WTC11 (cell line): ENCODE data around the gene PRKCZ. TPM values are rescaled to one million over a fixed set of nuclear protein-coding genes. Genes with fewer than 3 reads are reported as not detected.
"Not testable (repeated sequence)": the region's sequence is repeated elsewhere in the genome, so short reads cannot be mapped to it uniquely, and the experiment has no call there.

Experiments
- ATAC-seq: fragments of 200-7000 bp; cut with Tn5 transposase; 2 replicates; pipeline ENCODE4 v1.10.0; 2021; ENCODE audit warnings: mild to moderate bottlenecking, moderate library complexity
- CTCF ChIA-PET: fragments of 300-600 bp; sonication (Branson Sonifier 250); formaldehyde crosslinking; loops from one replicate; lab custom pipeline; 2021; ENCODE audit warnings: antibody characterized with exemption; lab: Charles Lee
- POLR2A ChIA-PET: fragments of 350-600 bp; sonication (Branson Sonifier 250); formaldehyde crosslinking; loops from one replicate; lab custom pipeline; 2021; ENCODE audit warnings: antibody characterized with exemption; lab: Charles Lee
- DNase-seq: peaks from one replicate; pipeline ENCODE4 v3.0.0; 2021; ENCODE audit warnings: low spot score
- H3K27ac Mint-ChIP-seq: 2 replicates; pipeline ENCODE4 v1.8.0; 2021; ENCODE audit warnings: mixed read lengths
- H3K27me3 Mint-ChIP-seq: 2 replicates; pipeline ENCODE4 v1.8.0; 2021; ENCODE audit warnings: low read depth, mild to moderate bottlenecking, moderate library complexity, mixed read lengths
- H3K36me3 Mint-ChIP-seq: 2 replicates; pipeline ENCODE4 v1.8.0; 2021; ENCODE audit warnings: mixed read lengths
- H3K4me1 Mint-ChIP-seq: 2 replicates; pipeline ENCODE4 v1.8.0; 2022; ENCODE audit warnings: mixed read lengths
- H3K4me3 Mint-ChIP-seq: 2 replicates; pipeline ENCODE4 v1.8.0; 2021; ENCODE audit warnings: mild to moderate bottlenecking, moderate library complexity, mixed read lengths
- H3K9me3 Mint-ChIP-seq: 2 replicates; pipeline ENCODE4 v1.8.0; 2021; ENCODE audit warnings: mixed read lengths
- FOXJ3 ChIP-seq: sonication (generic); formaldehyde crosslinking; IDR thresholded peaks from 2 replicates; pipeline ENCODE4 v1.9.0; 2021; ENCODE audit warnings: missing genetic modification reagents, mild to moderate bottlenecking, borderline replicate concordance
- FOXK1 ChIP-seq: sonication (generic); formaldehyde crosslinking; IDR thresholded peaks from 2 replicates; pipeline ENCODE4 v1.8.0; 2022; ENCODE audit warnings: mild to moderate bottlenecking, moderate library complexity, missing genetic modification reagents
- FOXP1 ChIP-seq: sonication (generic); formaldehyde crosslinking; IDR thresholded peaks from 2 replicates; pipeline ENCODE4 v1.8.0; 2022; ENCODE audit warnings: missing genetic modification reagents, mild to moderate bottlenecking, moderate library complexity, borderline replicate concordance
- GABPB1 ChIP-seq: sonication (generic); formaldehyde crosslinking; IDR thresholded peaks from 2 replicates; pipeline ENCODE4 v1.8.1; 2023; ENCODE audit warnings: mild to moderate bottlenecking, missing genetic modification reagents
- MYBL2 ChIP-seq: sonication (generic); formaldehyde crosslinking; IDR thresholded peaks from 2 replicates; pipeline ENCODE4 v1.8.1; 2023; ENCODE audit warnings: mild to moderate bottlenecking, moderate library complexity, missing genetic modification reagents
- NFYB ChIP-seq: sonication (generic); formaldehyde crosslinking; conservative IDR thresholded peaks from 2 replicates; pipeline ENCODE4 v1.8.0; 2022; ENCODE audit warnings: low read depth, missing genetic modification reagents
- NR1H2 ChIP-seq: sonication (generic); formaldehyde crosslinking; IDR thresholded peaks from 2 replicates; pipeline ENCODE4 v1.9.0; 2021; ENCODE audit warnings: mild to moderate bottlenecking, moderate library complexity, missing genetic modification reagents
- SOX15 ChIP-seq: fragments of 250-450 bp; sonication (Bioruptor Pico); IDR thresholded peaks from 2 replicates; pipeline ENCODE4 v1.9.0; 2021; ENCODE audit warnings: mild to moderate bottlenecking
- TEAD4 ChIP-seq: sonication (generic); formaldehyde crosslinking; IDR thresholded peaks from 2 replicates; pipeline ENCODE4 v1.8.0; 2022; ENCODE audit warnings: mild to moderate bottlenecking, missing genetic modification reagents
- ZNF219 ChIP-seq: sonication (generic); formaldehyde crosslinking; IDR thresholded peaks from 2 replicates; pipeline ENCODE4 v1.8.0; 2023; ENCODE audit warnings: missing genetic modification reagents, mild to moderate bottlenecking, borderline replicate concordance
- ZNF263 ChIP-seq: sonication (generic); formaldehyde crosslinking; IDR thresholded peaks from 2 replicates; pipeline ENCODE4 v1.8.1; 2022; ENCODE audit warnings: low read depth, mild to moderate bottlenecking, moderate library complexity, missing genetic modification reagents
- ZNF396 ChIP-seq: fragments of 250-450 bp; sonication (Bioruptor Pico); IDR thresholded peaks from 2 replicates; pipeline ENCODE4 v1.8.0; 2021; ENCODE audit warnings: mild to moderate bottlenecking, moderate library complexity, borderline replicate concordance
- total RNA-seq: library from RNA; stranded (reverse); gene quantifications from 3 replicates; pipeline ENCODE4 v1.2.3, GENCODE V29; 2021
- TF ChIP-seq, protein P1 (sequence below): sonication (generic); formaldehyde crosslinking; IDR thresholded peaks from 2 replicates; pipeline ENCODE4 v1.8.1; 2022; ENCODE audit warnings: mild to moderate bottlenecking, moderate library complexity, missing genetic modification reagents
- TF ChIP-seq, protein P2 (sequence below): fragments of 250-450 bp; sonication (Bioruptor Pico); IDR thresholded peaks from 2 replicates; pipeline ENCODE4 v1.9.0; 2021; ENCODE audit warnings: mild to moderate bottlenecking, borderline replicate concordance
- TF ChIP-seq, protein P3 (sequence below): sonication (generic); formaldehyde crosslinking; IDR thresholded peaks from 2 replicates; pipeline ENCODE4 v1.8.1; 2022; ENCODE audit warnings: mild to moderate bottlenecking, missing genetic modification reagents, moderate library complexity, borderline replicate concordance

The PRKCZ gene
- total RNA-seq, 1 experiment from 2014 or later: 52.5 TPM

DNA sequence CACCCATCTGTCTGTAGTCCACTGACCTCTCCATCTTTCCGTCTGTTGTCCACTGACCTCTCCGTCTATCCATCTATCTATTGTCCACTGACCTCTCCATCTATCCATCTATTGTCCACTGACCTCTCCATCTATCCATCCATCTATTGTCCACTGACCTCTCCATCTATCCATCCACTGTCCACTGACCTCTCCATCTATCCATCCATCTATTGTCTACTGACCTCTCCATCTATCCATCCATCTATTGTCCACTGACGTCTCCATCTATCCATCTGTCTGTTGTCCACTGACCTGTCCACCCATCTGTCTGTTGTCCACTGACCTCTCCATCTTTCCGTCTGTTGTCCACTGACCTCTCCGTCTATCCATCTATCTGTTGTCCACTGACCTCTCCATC is 97.7 kb downstream of the PRKCZ start:
- H3K27me3 Mint-ChIP-seq, H3K4me1 Mint-ChIP-seq, H3K4me3 Mint-ChIP-seq, H3K9me3 Mint-ChIP-seq, ATAC-seq, H3K27ac Mint-ChIP-seq, DNase-seq, POLR2A ChIA-PET, CTCF ChIA-PET: not testable (repeated sequence)
- peaks cover 12% of the 10 kb centered on the region for H3K36me3 Mint-ChIP-seq

DNA sequence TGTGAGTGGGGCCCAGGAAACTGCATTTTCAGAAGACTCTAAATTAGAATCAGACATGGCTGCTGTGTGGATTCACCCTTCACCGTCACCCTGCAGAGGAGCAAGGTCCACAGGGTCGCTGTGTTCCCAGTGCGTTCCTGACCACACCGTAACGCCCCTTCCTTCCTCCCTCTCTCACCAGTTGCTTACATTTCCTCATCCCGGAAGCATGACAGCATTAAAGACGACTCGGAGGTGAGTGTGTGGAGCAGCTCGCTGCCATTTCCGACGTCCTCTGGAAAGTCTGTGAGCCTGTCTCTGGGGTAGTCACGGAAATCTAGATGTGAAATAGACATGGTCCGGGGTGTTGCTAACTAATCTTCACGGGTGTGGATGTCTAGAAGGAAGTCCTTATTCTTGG is 98.5 kb downstream of the PRKCZ start:
- no peak for TF ChIP-seq NR1H2 (CRISPR knock-in tag)
- TF ChIP-seq, protein P1, sequence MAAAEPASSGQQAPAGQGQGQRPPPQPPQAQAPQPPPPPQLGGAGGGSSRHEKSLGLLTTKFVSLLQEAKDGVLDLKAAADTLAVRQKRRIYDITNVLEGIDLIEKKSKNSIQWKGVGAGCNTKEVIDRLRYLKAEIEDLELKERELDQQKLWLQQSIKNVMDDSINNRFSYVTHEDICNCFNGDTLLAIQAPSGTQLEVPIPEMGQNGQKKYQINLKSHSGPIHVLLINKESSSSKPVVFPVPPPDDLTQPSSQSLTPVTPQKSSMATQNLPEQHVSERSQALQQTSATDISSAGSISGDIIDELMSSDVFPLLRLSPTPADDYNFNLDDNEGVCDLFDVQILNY (CRISPR knock-in tag): no peak
- no peak for TF ChIP-seq ZNF219 (CRISPR knock-in tag)
- TF ChIP-seq GABPB1: no peak
- TF ChIP-seq ZNF396: no peak
- TF ChIP-seq FOXJ3 (CRISPR knock-in tag): no peak
- TF ChIP-seq ZNF263 (CRISPR knock-in tag): no peak
- TF ChIP-seq, protein P2, sequence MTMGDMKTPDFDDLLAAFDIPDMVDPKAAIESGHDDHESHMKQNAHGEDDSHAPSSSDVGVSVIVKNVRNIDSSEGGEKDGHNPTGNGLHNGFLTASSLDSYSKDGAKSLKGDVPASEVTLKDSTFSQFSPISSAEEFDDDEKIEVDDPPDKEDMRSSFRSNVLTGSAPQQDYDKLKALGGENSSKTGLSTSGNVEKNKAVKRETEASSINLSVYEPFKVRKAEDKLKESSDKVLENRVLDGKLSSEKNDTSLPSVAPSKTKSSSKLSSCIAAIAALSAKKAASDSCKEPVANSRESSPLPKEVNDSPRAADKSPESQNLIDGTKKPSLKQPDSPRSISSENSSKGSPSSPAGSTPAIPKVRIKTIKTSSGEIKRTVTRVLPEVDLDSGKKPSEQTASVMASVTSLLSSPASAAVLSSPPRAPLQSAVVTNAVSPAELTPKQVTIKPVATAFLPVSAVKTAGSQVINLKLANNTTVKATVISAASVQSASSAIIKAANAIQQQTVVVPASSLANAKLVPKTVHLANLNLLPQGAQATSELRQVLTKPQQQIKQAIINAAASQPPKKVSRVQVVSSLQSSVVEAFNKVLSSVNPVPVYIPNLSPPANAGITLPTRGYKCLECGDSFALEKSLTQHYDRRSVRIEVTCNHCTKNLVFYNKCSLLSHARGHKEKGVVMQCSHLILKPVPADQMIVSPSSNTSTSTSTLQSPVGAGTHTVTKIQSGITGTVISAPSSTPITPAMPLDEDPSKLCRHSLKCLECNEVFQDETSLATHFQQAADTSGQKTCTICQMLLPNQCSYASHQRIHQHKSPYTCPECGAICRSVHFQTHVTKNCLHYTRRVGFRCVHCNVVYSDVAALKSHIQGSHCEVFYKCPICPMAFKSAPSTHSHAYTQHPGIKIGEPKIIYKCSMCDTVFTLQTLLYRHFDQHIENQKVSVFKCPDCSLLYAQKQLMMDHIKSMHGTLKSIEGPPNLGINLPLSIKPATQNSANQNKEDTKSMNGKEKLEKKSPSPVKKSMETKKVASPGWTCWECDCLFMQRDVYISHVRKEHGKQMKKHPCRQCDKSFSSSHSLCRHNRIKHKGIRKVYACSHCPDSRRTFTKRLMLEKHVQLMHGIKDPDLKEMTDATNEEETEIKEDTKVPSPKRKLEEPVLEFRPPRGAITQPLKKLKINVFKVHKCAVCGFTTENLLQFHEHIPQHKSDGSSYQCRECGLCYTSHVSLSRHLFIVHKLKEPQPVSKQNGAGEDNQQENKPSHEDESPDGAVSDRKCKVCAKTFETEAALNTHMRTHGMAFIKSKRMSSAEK (CRISPR knock-in tag): no peak
- TF ChIP-seq FOXP1 (CRISPR knock-in tag): no peak
- no peak for DNase-seq
- H3K4me1 Mint-ChIP-seq: no peaks in the 10 kb centered on the region
- H3K36me3 Mint-ChIP-seq: peaks cover 15% of the 10 kb centered on the region
- ChIA-PET POLR2A (no interaction called here), CTCF (interaction anchor here (1.1 to 2.1 kb wide), 2 partner anchors 26 to 40 kb away, joined by 4 to 9 read pairs; no protein-coding TSS in a partner anchor)
- no peaks in the 10 kb centered on the region for H3K9me3 Mint-ChIP-seq
- no peaks in the 10 kb centered on the region for H3K27me3 Mint-ChIP-seq
- H3K27ac Mint-ChIP-seq: no peak overlapping the region
- ATAC-seq: no peak
- no peak overlapping the region for H3K4me3 Mint-ChIP-seq

DNA sequence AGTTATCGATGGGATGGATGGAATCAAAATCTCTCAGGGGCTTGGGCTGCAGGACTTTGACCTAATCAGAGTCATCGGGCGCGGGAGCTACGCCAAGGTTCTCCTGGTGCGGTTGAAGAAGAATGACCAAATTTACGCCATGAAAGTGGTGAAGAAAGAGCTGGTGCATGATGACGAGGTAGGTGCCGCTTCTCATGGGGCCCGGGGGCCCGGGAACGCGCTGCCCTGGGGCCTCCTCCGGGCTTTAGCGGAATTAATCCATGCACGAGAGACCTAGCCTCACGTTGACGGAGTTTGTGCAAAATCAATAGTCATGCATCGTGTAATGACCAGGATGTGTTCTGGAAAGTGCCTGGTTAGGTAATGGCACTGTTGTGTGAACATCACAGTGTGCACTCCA is 100.6 kb downstream of the PRKCZ start:
- CTCF ChIA-PET: interaction anchor here (1.0 to 2.5 kb wide), 4 partner anchors 11 to 58 kb away, joined by 3 to 21 read pairs (median 6); no protein-coding TSS in a partner anchor
- Mint-ChIP-seq H3K27me3 (no peaks in the 10 kb centered on the region), H3K4me3 (no peak overlapping the region), H3K9me3 (peaks cover 10% of the 10 kb centered on the region), H3K4me1 (no peaks in the 10 kb centered on the region), H3K36me3 (peaks cover 33% of the 10 kb centered on the region), H3K27ac (no peak overlapping the region)
- POLR2A ChIA-PET: no interaction called here
- TF ChIP-seq NFYB (CRISPR knock-in tag) (no peak), FOXK1 (no peak)
- TF ChIP-seq, protein P3, sequence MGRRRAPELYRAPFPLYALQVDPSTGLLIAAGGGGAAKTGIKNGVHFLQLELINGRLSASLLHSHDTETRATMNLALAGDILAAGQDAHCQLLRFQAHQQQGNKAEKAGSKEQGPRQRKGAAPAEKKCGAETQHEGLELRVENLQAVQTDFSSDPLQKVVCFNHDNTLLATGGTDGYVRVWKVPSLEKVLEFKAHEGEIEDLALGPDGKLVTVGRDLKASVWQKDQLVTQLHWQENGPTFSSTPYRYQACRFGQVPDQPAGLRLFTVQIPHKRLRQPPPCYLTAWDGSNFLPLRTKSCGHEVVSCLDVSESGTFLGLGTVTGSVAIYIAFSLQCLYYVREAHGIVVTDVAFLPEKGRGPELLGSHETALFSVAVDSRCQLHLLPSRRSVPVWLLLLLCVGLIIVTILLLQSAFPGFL (CRISPR knock-in tag): no peak
- ATAC-seq (no peak), DNase-seq (no peak)

DNA sequence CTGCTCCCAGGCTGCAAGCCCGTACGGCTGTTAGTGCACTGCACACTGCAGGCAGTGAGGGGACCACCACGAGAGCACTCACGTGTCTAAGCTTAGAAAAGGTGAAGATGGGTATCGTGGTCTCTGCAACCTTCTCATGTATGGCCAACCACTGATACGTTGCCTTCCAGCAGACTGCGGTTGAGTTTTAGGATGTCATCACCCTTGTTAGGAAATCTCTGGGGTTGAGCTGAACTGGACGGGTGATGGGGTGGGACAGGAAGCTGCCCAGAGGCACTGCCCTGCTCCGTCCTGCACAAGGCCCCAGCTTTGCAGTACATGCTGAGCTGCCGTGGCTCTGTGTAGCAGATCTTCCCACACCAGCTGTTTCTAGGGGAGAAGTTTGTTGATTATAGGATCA is 101.0 kb downstream of the PRKCZ start:
- no peaks in the 10 kb centered on the region for H3K4me1 Mint-ChIP-seq
- peaks cover 37% of the 10 kb centered on the region for H3K36me3 Mint-ChIP-seq
- TF ChIP-seq SOX15 (CRISPR knock-in tag) (no peak), MYBL2 (CRISPR knock-in tag) (no peak), TEAD4 (CRISPR knock-in tag) (no peak)
- H3K4me3 Mint-ChIP-seq: no peak overlapping the region
- POLR2A ChIA-PET: no interaction called here
- H3K27ac Mint-ChIP-seq: no peak overlapping the region
- ATAC-seq (no peak), DNase-seq (no peak)
- no peaks in the 10 kb centered on the region for H3K27me3 Mint-ChIP-seq
- peaks cover 10% of the 10 kb centered on the region for H3K9me3 Mint-ChIP-seq
- CTCF ChIA-PET: interaction anchor here (0.6 to 2.5 kb wide), 3 partner anchors 11 to 58 kb away, joined by 3 to 21 read pairs (median 3); no protein-coding TSS in a partner anchor
